GM13977 (cell line): Measurements from ENCODE around the gene TRAPPC12.

ENCODE experiments used
- DNase-seq: peaks from one replicate; pipeline ENCODE4 v3.0.0; 2012; ENCODE audit warnings: low spot score
- in situ Hi-C: fragments of 300-500 bp; cut with MboI; formaldehyde crosslinking; loops from one replicate; pipeline ENCODE4 v1.12.0; 2022; ENCODE audit warnings: low sequenced_read_pairs, low pct_unique_long_range_greater_than_20kb, mixed read lengths, inconsistent platforms; ENCODE audit not compliant: unreplicated experiment
- TF ChIP-seq, protein P1 (sequence below): IDR thresholded peaks from 2 replicates; pipeline ENCODE4 v1.5.1; 2012; ENCODE audit warnings: mild to moderate bottlenecking, control low read depth; ENCODE audit not compliant: insufficient read depth; ENCODE audit errors: extremely low read depth, missing control alignments

TRAPPC12 gene

DNA sequence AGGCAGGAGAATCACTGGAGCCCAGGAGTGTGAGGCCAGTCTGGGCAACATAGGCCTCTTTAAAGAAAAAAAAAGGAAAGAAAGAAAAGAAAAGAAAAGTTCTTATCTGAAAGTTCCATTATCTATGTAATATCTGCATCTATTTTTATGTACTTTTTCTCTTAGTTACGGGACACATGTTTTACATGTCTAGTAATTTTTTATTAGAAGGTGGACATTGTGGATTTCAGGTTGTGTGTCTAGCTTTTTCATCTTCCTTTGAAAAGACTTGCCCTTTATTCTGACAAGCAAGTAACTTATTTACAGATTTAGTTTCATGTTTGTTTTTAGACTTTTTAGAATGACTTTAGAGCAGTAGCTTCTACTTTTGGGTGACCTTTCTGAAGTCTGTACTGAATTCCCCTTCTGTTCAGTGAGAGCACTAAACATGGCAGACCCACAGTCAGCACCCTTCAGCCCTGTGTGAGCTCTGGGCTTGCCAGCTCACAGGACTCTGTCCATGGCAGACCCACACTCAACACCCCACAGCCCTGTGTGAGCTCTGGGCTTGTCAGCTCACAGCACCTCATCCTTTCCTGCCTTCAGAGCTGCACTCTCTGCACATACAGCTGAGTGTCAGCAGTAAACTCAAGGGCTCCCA is 17.5 kb downstream of the TRAPPC12 start:
- DNase-seq, result no peak
- in situ Hi-C loops, result no loop called here
- TF ChIP-seq, protein P1, sequence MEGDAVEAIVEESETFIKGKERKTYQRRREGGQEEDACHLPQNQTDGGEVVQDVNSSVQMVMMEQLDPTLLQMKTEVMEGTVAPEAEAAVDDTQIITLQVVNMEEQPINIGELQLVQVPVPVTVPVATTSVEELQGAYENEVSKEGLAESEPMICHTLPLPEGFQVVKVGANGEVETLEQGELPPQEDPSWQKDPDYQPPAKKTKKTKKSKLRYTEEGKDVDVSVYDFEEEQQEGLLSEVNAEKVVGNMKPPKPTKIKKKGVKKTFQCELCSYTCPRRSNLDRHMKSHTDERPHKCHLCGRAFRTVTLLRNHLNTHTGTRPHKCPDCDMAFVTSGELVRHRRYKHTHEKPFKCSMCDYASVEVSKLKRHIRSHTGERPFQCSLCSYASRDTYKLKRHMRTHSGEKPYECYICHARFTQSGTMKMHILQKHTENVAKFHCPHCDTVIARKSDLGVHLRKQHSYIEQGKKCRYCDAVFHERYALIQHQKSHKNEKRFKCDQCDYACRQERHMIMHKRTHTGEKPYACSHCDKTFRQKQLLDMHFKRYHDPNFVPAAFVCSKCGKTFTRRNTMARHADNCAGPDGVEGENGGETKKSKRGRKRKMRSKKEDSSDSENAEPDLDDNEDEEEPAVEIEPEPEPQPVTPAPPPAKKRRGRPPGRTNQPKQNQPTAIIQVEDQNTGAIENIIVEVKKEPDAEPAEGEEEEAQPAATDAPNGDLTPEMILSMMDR, result no peak

DNA sequence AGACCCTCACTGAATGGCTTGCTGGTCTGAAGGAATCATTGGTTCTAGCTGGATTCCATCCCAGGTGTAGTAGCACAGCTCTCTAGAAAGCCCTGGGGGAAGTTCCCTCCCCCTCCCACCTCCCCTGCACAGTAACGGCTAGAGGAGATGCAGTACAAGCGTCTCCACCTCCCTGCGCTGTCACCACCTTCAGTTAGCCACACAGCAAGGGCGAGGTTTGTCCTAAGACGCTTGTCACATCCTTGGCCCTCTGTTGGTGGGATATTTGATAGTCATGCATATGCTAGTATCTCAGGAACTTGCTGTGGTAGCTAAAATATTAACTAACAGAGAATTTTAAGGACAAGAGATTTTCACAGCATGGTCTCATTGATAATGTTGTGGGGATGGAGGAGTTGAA is 19.4 kb downstream of the TRAPPC12 start:
- DNase-seq, result no peak

DNA sequence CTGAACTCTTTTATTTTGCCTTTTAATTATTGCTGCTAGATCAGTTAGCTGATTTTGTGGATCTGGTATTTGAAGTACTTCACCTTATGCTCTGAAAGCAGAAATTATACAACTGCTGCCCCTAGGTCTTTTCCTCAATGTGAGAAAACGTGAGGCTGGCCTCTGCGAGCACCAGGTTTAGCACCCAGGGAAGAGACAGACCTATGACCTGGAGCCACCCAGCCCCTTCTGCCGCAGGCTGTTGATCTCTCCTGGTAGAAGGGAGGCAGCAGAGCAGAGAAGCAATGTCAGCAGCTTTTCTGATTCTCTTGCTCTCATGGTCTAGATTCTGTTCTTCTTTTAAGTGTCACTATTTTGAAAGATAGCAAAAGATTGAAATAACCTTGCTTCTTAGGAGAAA is 19.9 kb downstream of the TRAPPC12 start:
- in situ Hi-C loops, result no loop called here
- TF ChIP-seq, protein P1, result no peak
- no peak for DNase-seq

More for the DNA sequence above, 19.4 kb downstream of the TRAPPC12 start:
- TF ChIP-seq, protein P1, result no peak
- in situ Hi-C loops, result no loop called here

DNA sequence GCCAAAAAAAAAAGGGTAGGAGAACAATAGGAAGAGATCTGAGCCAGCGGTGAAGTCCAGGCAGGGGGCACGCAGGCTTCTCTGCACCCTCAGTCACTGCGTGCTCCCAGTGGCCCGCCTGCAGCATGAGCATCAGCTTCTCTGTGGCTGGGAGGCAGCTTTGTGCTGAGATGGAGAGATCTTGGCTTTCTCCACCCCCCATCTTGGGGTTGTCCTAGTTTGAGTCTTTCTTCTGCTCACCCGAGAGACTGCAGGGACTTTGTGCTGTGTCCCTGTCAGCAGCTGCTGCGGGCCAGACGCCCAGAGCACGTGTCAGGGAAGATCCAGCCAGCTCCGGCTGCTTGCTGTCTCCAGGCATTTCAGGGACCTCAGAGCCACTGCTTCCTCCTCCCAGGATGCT is 20.3 kb downstream of the TRAPPC12 start:
- TF ChIP-seq, protein P1, result no peak
- in situ Hi-C loops, result no loop called here
- DNase-seq, result no peak

DNA sequence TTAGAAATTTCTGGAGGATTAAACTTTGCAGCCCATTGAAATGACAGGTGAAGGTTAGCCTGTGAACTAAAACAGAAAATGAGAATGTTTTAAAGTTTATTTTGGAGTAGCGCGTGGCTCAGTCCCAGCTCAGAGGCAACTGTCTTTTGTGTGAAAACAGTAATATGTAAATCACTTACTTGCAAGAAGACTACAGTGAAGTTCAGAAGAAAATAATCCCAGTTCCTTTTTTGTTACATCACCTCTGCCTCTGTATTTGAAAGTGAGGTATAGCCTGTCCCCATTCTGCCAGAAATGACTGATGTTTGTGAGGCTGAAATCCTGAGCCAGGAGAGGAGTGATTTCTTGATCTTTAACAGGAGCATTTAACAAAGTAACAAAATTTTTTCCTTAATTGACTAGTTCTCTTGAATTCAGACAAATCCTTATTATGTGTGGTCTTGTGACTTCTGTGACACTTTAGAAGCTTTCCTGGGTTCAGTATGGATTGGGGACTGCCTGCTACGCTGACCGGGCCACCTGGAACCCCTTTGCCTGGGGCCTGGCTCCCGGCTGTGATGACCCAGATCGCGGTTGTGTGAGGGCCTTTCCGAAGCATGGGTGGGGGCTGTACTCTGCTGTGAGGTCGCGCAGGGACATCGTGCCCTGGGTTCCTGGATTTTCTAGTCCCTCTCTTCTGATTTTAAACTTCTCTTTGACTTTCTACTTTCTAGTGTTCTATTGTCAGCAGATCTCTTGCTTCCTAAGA is 24.3 kb downstream of the TRAPPC12 start:
- in situ Hi-C loops, result no loop called here
- TF ChIP-seq, protein P1, result no peak
- peak; percentile 86 for DNase-seq

DNA sequence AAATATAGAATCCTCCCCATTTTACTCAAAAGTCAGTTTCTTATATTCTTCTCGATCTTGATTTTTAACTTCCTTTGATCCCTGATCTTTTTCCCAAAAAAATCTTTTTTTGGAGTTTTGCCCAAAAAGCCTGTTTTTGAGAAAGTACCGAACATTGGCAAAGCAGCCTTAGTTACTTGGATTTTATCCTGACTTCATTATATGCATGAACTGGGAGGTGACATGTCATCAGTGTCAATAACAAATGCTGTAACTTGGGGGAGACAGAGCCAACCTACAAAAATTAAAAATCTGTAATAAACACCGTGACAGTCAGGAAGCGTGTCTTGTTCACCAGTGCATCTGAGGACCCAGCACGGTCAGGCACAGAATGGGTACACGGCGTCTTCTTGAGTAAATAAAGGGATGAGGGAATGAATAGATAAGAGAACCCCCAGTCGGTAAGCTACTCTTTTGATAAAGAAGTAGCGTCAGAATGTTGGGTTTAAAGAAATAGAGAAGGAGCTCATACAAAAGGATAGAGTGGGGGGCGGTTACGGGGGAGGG is 24.9 kb downstream of the TRAPPC12 start:
- no peak for DNase-seq
- in situ Hi-C loops, result no loop called here
- TF ChIP-seq, protein P1, result no peak
